GM18519 (cell line): ENCODE results near the gene RAD23A.
"Not testable (repeated sequence)": the region's sequence is repeated elsewhere in the genome, so short reads cannot be mapped to it uniquely, and the experiment has no call there.

Experiments
- ATAC-seq: cut with Tn5 transposase; IDR thresholded peaks from one replicate; pipeline ENCODE4 v1.9.1; 2021; ENCODE audit warnings: mild to moderate bottlenecking, moderate library complexity; ENCODE audit not compliant: unreplicated experiment, low FRiP score

Gene RAD23A

DNA sequence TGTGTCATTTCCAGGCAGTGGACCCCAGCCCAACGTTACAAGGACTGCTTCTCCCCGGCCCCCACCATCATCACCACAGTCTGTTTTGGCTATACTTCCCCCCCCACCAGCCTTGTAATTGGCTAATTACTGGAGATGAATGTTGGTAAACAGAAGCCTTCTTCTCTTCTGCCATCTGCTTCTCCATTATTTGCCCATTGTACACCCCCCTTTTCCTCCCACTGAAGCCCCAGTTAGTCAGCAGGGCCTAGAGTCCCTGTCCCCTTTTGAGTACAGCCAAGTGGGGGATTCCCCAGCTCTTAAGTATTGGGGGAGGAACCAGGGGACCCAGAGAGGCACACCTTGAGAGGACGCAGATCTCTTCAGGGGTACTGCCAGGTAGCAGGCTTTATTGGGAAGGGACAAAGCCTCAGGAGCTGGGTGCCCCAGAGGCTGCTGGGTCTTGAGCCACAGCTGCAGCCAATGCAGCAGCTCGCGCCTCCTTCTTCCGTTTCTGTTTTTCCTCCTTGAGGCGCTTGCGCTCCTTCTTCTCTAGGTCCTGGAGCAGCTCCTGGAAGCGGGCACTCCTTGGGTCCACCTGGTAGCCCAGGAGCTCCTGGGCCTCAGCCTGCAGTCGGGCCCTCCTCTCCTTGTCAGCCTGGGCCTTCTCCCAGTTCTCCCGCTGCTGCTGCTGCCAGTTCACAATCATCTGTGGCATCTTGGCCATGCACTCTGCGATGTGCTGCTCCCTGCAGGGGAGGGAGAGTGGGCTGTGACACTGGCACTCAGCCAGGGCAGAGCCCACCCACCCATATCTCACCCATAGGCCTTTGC is 8.3 kb downstream of the RAD23A start:
- no peak for ATAC-seq

DNA sequence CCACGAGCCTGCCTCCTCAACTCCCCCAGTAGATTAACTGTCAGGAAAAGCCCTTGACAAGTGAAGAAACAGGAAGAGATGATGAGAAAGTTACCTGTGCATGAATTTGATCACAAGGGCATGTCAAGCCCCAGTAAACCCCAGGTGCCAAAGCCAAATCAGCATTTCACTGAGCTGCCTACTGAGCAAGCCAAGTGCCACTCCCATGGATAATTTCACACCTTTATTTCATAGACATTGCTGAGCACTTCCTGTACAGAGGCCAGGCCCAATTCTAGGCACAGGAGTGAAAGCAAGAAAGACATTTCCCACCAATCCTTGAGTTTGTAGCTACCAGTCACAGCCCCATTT is 8.9 kb downstream of the RAD23A start:
- ATAC-seq, result no peak

DNA sequence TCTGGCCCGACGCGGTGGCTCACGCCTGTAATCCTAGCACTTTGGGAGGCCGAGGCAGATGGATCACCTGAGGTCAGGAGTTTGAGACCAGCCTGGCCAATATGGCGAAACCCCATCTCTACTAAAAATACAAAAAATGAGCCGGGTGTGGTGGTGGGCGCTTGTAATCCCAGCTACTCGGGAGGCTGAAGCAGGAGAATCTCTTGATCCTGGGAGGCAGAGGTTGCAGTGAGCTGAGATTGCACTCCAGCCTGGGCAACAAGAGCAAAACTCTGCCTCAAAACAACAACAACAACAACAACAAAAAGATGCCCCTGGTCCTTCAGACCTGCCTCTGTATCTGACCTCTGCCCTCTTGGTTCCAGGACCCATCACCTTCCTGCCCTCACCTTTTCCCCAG is 9.9 kb downstream of the RAD23A start:
- not testable (repeated sequence) for ATAC-seq

DNA sequence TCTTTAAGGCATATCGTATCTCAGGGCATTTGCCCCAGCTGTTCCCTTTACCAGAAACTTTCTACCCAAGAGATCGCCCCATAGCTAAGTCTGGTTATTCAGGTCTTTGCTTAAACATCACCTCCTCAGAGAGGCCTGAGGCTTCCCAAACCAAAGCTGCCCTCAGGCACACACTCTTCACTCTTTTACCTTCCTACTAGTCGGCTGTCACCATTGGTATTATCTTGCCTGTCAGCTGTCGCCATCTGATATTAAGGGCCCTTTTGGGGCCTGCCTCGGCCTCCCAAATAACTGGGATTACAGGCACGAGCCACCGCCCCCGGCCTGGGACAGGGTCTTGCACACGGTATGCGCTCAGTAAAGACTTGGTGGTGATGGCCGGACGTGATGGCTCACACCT is 10.3 kb downstream of the RAD23A start:
- ATAC-seq, result no peak

DNA sequence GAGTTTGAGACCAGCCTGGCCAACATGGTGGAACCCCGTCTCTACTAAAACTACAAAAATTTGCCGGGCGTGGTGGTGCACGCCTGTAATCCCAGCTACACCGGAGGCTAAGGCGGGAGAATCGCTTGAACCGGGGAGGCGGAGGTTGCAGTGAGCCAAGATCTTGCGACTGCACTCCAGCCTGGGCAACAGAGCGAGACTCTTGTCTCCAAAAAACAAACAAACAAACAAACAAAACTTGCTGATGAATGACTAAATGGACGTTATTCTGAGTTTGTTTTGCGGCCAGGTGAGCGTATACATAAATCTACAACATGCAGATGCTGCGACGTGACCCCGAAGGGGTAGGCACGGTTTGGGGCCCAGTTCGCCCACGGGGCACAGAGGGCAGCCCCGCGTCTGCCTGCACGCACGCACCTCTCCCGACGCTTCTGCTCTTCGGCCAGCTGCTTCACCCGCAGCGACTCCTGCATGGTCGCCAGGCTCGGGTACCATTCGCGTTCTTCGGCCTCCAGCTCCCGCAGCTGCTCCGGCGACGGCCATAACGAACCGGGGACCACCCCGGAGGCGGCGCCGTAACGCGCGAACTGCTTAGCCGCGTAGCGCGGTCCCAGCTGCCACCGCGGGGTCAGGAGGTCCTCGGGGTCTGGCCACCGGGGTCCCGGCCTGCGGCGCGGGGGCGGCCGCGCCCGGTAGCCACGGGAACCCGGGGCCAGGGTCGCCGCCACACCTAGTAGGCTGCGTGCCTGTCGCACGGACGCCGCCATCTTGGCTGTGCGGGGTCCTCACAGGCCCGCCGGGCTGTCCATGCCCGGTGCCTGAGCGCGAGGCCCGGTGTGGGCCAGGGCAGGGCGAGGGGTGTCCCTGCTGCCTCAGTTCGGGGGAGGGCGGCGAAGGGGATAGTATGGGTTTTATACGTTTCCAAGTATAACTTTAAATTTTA is 11.1 kb downstream of the RAD23A start, which contains the start of gene GADD45GIP1:
Gene GADD45GIP1, minus strand, starts transcription at position 778 of the 943 bp plus-strand sequence. Its CDS starts 11 bp downstream, at position 767.
- peak; percentile 47 for ATAC-seq

DNA sequence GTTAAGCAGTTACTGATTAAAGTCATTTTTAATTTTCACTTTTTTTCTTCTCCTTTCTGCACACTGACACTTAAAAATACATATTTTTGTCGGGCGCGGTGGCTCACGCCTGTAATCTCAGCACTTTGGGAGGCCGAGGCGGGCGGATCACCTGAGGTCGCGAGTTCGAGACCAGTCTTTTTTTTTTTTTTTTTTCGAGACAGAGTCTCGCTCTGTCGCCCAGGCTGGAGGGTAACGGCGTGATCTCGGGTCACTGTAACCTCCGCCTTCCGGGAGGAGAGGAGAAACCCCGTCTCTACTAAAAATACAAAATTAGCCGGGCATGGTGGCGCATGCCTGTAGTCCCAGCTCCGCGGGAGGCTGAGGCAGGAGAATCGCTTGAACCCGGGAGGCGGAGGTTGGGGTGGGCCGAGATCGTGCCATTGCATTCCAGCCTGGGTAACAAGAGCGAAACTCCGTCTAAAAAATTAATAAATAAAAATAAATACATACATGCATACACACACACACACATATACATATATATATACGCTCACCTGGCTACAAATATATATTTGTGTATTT is 11.8 kb downstream of the RAD23A start:
- not testable (repeated sequence) for ATAC-seq

DNA sequence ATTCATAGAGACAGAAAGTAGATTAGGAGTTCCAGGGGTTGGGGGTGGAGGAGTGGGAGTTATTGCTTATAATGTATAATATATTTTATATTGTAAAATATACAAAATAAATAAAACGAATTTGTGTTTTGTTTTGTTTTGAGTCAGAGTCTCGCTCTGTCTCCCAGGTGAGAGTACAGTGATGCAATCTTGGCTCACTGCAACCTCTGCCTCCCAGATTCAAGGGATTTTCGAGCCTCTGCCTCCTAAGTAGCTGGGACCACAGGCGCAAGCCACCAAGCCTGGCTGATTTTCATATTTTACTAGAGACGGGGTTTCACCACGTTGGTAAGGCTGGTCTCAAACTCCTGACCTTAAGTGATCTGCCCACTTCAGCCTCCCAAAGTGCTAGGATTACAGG is 13.8 kb downstream of the RAD23A start:
- ATAC-seq, result no peak

DNA sequence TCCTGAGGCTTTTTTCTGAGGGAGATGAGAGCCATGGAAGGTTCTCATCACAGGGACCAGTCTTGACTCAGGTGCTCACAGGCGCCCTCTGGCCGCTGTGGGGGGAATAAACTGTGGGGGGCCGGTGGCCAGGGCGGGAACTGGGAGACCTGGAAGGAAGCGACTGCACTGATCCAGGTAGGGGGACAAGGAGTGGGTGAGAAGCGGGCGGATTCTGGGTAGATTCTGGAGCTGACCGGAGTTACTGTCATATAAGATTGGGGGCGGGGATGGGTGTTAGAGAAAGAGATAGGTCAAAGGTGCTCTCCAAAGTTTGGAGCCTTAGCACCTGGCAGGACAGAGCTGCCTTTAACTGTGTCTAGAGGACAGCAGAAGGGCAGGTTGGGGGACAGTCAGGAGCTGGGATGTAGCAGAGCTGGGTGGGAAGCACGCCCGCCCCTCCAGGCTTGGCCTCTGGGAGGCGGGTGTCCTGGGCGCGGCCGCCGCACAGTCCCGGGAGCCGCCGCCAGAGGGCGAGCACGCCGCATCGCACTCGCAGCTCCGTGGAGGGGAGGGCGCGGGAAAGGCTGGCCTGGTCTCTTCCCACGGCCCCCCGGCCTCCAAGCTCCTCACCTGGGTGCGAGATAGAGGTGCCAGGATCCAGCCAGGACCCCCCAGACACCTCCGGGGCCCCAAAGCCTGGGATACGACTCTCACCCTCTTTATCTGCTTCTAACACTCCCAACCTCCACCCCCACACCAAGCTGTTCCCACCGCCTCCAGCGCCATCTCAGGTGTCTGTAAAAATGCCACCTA is 19.6 kb downstream of the RAD23A start:
- ATAC-seq, result no peak

DNA sequence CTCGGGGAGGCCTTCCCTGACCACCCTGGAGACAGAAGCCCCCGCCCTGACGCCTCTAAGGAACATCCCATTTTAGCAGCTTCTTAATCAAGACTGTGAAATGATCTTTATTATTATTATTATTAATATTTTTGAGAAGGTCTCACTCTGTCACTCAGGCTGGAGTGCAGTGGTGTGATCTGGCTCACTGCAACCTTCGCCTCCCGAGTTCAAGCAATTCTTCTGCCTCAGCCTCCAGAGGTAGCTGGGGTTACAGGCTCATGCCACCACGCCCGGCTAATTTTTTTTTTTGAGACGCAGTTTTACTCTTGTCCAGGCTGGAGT is 20.1 kb downstream of the RAD23A start:
- no peak for ATAC-seq

DNA sequence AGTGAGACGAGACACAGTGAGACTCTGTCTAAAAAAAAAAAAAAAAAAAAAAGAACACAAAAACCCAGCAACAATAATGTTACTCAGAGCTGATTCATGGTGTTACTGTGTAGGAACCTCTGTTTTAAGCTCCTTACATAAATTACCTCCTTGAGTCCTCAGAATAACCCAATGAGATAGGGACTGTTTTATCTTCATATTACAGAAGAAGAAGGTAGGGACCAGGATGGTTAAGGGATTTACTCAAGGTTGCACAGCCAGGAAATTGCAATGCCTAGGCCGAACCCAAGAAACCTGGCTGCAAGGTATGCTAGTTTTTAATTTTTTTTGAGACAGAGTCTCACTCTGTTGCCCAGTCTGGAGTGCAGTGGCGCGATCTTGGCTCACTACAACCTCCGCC is 22.2 kb downstream of the RAD23A start:
- ATAC-seq, result no peak

DNA sequence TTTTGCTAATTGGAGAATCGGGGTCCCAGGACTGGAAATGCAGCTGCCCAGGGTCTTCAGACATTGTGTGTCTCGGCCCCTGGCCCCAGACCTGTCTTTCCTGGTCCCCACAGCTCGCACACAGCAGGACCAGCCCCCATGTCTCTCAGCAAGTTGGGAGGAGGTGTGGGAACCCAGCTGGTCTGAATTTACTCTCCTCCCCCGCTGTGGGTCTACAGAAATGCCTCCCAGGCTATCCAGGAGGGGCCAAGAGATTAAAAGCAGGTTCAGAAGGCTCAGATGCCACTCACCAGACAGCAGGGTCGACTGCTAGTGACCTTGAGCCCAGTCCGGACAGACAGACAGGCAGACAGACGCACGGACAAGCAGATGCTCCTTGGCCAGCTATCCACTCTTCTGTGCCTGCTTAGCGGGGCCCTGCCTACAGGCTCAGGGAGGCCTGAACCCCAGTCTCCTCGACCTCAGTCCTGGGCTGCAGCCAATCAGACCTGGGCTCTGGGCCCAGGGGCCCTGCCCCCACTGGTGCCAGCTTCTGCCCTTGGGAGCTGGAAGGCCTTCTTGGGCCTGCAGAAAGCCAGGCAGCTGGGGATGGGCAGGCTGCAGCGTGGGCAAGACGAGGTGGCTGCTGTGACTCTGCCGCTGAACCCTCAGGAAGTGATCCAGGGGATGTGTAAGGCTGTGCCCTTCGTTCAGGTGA is 23.8 kb downstream of the RAD23A start, which contains the start of gene DAND5:
Gene DAND5, plus strand, starts transcription at position 285 of the 697 bp plus-strand sequence. Its CDS starts 85 bp downstream, at position 370.
- no peak for ATAC-seq

DNA sequence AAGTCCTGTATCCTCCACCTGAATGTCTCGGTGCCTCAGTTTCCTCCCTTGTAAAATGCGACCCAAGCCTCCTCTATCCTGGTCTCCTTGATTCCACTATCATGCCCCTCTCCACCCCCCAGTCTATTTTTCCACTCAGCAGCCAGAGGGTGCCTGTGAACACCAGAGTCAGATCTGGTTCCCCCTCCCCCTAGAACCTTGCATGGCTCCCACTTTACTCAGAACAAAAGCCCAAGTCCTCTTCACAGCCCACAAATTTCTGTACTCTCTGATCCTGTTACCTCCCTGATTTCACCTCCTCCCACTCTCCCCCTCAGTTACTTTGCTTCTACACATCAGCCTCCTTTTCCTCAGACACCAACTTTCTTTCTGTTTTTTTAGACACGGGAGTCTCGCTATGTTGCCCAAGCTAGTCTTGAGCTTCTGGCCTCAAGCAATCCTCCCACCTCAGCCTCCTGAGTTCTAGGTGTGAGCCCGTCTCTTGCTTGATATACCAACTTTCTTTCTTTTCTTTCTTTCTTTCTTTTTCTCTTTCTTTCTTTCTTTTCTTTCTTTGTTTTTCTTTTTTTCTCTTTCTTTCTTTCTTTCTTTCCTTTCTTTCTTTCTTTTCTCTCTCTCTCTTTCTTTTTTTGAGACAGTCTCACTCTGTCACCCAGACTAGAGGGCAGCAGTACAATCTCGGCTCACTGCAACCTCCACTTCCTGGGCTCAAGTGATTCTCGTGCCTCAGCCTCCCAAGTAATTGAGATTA is 24.6 kb downstream of the RAD23A start:
- ATAC-seq, result no peak

DNA sequence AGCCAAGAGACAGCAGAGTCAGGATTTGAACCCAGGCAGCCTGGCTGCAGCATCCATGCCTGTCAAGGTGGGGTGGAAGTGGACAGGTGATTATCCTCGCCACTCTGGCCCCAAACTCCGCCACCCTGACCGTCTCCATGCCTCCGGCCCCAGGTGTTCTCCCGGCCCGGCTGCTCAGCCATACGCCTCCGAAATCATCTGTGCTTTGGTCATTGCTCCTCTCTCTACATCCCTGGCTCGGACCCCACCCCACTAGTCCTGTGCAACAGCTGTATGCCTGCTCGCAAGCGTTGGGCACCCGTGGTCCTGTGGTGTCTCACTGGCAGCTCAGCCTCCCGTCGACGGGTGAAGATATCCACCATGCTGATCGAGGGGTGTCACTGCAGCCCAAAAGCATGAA is 27.6 kb downstream of the RAD23A start:
- ATAC-seq, result no peak

DNA sequence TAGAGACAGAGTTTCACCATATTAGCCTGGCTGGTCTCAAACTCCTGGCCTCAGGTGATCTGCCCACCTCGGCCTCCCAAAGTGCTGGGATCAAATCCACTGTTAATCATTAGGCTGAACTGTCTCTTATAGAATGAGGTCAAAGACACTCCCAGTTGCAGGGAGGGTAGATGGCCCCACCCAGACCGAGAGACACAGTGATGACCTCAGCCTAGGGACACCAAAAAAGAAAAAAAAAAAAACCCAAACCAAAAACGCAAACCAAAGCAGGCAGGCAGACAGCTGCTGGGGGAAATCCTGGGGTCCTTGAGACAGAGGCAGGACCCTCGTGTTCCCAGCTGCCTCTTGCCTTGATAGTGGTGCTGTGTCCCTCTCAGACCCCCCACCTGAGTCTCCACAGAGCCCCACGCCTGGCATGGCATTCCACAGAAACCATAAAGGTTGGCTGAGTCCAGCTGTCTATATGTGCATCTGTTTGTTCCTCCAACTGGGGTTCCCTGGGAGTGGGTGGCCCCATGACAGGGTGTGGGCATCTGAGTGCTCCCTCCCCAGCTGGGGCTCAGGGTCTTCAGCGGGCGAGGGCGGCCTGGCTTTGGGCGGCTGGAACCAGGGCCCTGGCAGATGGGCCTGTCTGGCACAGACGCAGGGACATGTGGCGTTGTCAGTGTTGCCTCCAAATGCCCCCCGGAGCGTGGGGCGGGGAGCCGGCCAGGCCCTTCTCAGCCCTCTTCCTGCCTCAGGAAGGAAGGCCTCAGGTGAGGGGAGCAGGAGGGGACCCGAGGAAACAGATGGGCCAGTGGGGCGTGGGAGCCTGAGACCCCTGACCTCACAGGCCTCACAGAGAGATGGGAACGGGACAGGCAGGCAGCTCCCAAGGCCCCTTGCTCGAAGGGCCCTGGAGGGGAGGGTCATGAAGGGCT is 28.9 kb downstream of the RAD23A start:
- ATAC-seq, result no peak

DNA sequence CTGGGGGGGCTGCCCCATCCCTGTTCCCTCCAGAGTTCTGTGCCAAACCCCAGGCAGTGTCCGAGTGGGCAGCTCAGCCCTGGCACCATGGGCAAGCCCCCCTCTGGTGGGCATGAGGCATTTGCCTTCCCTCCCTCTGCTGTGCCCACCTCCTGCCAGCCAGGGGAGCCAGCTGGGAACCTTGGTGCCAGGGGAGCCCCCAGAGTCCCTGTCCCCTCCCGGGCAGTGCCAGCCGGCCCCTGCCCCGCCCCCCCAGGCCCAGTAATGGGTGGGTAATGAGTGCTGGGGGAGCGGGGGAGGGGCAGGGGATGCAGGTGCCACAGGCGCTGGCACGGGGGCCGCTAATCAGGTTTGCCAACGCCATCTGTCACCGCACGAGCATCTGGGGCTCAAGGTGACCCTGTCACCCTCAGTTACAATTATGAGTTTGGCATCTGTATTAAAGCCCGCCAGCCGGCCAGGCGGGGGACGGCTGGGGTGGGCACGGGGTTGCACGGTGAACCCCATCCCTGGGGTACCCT is 29.6 kb downstream of the RAD23A start:
- ATAC-seq, result no peak

DNA sequence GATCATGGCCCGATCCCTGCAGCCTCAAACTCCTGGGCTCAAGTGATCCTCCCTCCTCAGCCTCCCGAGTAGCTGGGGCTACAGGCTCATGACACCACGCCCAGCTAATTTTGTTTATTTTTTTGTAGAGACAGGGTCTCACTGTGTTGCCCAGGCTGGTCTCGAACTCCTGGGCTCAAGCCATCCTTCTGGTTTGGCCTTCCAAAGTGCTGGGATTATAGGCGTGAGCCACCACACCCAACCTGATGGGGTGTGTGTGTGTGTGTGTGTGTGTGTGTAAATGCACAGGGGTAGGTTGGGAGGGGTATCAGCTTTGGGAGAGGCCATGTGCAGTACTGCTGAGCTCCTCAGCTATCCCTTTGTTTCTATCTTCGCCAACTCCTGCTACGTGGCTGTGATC is 30.4 kb downstream of the RAD23A start:
- ATAC-seq, result not testable (repeated sequence)

DNA sequence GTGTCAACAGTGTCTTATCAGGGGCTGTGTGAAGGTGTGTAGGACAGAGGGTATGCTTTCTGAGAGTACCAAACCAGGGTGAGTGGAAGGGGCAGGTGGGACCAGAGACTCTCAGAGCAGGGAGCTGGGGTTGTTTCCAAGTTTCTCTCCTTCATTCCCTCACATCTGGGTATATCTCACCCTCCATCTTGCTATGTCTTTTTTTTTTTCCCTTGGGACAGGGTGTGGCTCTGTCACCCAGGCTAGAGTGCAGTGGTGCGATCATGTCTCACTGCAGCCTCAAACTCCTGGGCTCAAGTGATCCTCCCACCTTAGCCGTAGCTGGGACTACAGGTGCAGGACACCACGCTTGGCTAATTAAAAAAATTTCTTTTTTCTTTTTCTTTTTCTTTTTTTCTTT is 34.3 kb downstream of the RAD23A start:
- no peak for ATAC-seq

DNA sequence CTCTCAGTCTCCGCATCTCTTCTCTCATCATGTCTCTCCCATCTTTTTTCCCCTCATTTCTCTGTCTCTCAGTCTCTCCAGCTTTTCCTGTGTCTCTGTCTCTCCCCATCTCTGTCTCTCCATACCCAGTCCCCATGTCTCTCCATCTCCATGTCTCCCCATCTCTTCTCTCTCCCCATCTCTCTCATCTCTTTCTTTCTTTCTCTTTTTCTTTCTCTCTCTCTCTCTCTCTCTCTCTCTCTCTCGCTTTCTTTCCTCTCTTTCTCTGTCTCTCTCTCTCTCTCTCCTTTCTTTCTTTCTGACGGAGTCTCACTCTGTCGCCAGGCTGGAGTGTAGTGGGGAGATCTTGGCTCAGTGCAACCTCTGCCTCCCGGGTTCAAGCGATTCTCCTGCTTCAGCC is 37.0 kb downstream of the RAD23A start:
- ATAC-seq, result no peak
